SK-N-MC (cell line): ENCODE measurements around the gene BTC.

ENCODE experiments used
- EZH2 ChIP-seq: fragments of 200-600 bp; sonication (generic); IDR thresholded peaks from one replicate; pipeline ENCODE4 v1.6.1; 2017; ENCODE audit warnings: antibody characterized with exemption
- POLR2AphosphoS5 ChIP-seq: IDR thresholded peaks from 2 replicates; pipeline ENCODE4 v1.6.1; 2012; ENCODE audit warnings: mild to moderate bottlenecking, low read depth, low read length, borderline replicate concordance

DNA sequence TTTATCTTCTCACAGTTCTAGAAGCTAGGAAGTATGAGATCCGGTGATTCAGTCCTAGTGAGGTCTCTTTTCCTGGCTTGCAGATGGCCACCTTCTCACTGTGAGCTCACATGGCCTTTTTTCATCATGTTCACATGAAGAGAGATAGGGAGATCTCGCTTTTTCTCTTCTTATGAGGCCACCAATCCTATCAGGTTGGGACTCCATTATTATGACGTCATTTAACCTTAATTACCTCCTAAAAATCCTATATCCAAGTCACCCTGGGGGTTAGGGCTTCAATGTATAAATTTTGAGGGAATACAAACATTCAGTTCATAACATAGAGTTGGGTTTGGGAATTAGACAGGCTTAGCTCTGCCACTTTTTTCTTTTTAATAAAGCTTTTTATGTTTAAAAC, 6.0 kb upstream of the BTC start:
- TF ChIP-seq EZH2: no peak
- no peak for TF ChIP-seq POLR2AphosphoS5
